ENCODE data around the gene BUD31. TPM values are rescaled to one million over a fixed set of nuclear protein-coding genes. Genes with fewer than 3 reads are reported as not detected.

BUD31 gene
- total RNA-seq, 1 donor from 2014 or later, result 108 TPM

DNA sequence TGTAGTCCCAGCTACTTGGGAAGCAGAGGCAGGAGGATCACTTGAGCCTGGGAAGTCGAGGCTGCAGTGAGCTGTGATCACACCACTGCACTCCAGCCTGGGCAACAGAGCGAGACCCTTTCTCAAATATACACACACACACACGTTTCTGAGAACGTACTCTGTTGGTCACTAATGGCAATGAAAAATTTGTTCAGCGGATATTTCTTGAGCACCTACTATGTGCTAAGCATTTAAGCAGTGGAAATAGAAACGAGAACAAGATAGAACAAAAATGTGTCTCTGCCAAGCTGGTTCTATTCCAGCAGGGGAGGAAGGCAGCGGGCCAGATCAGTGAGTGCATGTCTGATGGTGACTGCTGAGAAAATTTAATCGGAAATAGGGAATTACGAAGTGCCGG is 25.6 kb upstream of the BUD31 start:
- Mint-ChIP-seq H3K9me3 (ENCODE audit: low read depth) (no peaks in the 10 kb centered on the region), H3K4me1 (ENCODE audit: low read depth) (peaks cover 27% of the 10 kb centered on the region), H3K4me3 (ENCODE audit: unreplicated experiment) (no peak overlapping the region), H3K27me3 (ENCODE audit: low read depth) (no peaks in the 10 kb centered on the region), H3K36me3 (ENCODE audit: low read depth) (peaks cover 12% of the 10 kb centered on the region), H3K27ac (ENCODE audit: unreplicated experiment) (peak overlapping the region; percentile 4)
- TF ChIP-seq, protein P1, sequence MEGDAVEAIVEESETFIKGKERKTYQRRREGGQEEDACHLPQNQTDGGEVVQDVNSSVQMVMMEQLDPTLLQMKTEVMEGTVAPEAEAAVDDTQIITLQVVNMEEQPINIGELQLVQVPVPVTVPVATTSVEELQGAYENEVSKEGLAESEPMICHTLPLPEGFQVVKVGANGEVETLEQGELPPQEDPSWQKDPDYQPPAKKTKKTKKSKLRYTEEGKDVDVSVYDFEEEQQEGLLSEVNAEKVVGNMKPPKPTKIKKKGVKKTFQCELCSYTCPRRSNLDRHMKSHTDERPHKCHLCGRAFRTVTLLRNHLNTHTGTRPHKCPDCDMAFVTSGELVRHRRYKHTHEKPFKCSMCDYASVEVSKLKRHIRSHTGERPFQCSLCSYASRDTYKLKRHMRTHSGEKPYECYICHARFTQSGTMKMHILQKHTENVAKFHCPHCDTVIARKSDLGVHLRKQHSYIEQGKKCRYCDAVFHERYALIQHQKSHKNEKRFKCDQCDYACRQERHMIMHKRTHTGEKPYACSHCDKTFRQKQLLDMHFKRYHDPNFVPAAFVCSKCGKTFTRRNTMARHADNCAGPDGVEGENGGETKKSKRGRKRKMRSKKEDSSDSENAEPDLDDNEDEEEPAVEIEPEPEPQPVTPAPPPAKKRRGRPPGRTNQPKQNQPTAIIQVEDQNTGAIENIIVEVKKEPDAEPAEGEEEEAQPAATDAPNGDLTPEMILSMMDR (IDR thresholded peaks at IDR 0.05), result no peak
- DNase-seq (ENCODE audit: low spot score), result no peak

DNA sequence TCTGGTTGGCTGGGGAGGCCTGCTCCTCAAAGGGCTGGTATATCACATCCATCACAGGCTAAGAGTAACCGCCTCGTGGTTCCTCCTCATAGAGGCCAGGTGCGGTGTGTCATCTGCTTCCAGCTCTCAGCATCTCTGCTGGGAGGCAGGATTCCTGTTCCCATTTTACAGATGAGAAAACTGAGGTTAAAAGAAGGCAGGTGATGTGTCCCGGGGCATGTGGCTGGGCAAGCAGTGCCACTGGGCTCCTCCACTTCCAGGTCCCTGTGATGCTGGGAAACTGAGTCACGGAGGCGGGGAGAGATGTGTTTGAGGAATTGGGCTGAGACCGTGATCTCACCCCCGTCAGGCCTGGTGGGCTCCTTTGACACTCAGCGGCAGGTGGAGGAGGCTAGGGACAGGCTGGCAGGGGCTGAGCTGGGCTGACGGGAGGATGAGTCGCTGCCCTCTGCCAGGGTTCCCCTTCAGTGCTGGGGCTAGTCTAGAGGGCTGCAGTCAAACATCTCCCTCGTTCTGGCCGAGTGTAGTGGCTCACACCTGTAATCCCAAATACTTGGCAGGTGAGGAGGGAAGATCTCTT is 24.9 kb upstream of the BUD31 start:
- Mint-ChIP-seq H3K9me3 (ENCODE audit: low read depth) (no peaks in the 10 kb centered on the region), H3K4me3 (ENCODE audit: unreplicated experiment) (no peak overlapping the region), H3K4me1 (ENCODE audit: low read depth) (peaks cover 26% of the 10 kb centered on the region), H3K27me3 (ENCODE audit: low read depth) (no peaks in the 10 kb centered on the region), H3K36me3 (ENCODE audit: low read depth) (peaks cover 16% of the 10 kb centered on the region), H3K27ac (ENCODE audit: unreplicated experiment) (peak overlapping the region; percentile 4)
- DNase-seq (ENCODE audit: low spot score), result no peak
- TF ChIP-seq, protein P1 (IDR thresholded peaks at IDR 0.05), result no peak

DNA sequence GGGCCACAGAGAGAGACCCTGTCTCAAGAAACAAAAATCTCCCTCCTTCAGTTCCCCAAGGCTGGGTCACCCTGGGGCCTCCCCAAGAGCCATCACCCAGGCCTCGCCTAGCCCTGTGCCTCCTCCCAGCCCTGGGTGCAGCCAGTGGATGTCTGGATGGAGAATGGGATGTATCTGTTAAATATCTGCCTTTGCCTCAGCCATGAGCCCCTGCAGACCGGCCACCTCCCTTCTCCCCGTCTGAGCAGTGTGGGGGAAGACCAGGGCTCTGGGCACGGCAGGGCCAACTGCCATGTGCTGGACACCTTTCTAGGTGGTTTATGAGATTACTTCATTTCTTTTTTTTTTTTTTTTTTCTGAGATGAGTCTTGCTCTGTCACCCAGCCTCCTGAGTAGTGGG is 24.2 kb upstream of the BUD31 start:
- Mint-ChIP-seq H3K4me3 (ENCODE audit: unreplicated experiment) (no peak overlapping the region), H3K27ac (ENCODE audit: unreplicated experiment) (no peak overlapping the region), H3K36me3 (ENCODE audit: low read depth) (peaks cover 13% of the 10 kb centered on the region), H3K27me3 (ENCODE audit: low read depth) (no peaks in the 10 kb centered on the region), H3K4me1 (ENCODE audit: low read depth) (peaks cover 20% of the 10 kb centered on the region), H3K9me3 (ENCODE audit: low read depth) (no peaks in the 10 kb centered on the region)
- TF ChIP-seq, protein P1 (IDR thresholded peaks at IDR 0.05), result no peak
- no peak for DNase-seq (ENCODE audit: low spot score)

DNA sequence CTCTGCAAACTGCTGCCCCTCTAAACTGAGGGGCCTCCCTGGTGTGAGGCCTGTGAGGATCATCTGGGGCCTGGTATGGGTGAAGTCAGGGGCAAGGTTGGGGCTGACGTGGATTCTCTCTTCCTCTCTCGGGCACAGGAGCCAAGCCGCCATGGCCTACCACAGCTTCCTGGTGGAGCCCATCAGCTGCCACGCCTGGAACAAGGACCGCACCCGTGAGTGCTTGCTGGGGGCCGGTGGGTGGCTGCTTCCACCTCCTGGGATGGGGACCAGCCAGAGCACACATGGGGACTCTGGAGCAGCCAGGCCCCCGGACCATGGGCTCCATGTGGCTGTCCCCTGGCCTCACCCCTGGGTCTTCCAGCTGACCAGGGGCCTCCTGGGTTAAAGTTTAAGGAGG is 23.2 kb upstream of the BUD31 start:
- no peak for DNase-seq (ENCODE audit: low spot score)
- H3K27ac Mint-ChIP-seq (ENCODE audit: unreplicated experiment), result no peak overlapping the region
- H3K9me3 Mint-ChIP-seq (ENCODE audit: low read depth), result no peaks in the 10 kb centered on the region
- TF ChIP-seq, protein P1 (IDR thresholded peaks at IDR 0.05), result no peak
- H3K4me3 Mint-ChIP-seq (ENCODE audit: unreplicated experiment), result no peak overlapping the region
- H3K27me3 Mint-ChIP-seq (ENCODE audit: low read depth), result no peaks in the 10 kb centered on the region
- H3K4me1 Mint-ChIP-seq (ENCODE audit: low read depth), result peaks cover 9% of the 10 kb centered on the region
- H3K36me3 Mint-ChIP-seq (ENCODE audit: low read depth), result peaks cover 13% of the 10 kb centered on the region

DNA sequence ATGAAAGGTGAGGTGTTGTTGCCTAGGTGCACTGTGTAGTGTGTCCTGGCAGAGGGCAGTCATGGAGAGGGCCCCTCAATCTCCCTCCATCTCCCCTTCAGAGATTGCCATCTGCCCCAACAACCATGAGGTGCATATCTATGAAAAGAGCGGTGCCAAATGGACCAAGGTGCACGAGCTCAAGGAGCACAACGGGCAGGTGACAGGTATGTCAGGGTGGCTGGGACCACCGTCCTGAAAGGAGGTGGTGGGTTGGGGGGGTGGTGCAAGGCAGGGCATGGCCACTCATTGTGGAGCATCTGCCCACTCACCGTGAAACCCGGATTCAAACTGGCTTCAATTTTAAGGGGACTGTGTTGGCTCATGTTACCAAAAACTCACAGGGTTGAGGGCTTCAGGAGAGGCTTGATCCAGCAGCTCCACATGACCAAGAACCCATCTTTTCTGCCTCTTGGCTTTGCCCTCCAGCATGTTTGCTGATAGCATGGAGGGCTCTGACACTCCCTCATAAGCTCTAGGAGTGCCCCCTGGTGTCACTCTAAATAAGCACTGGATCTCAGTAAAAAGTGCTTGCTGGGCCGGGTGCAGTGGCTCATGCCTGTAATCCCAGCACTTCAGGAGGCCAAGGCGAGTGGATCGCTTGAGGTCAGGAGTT is 22.1 kb upstream of the BUD31 start:
- Mint-ChIP-seq H3K9me3 (ENCODE audit: low read depth) (no peaks in the 10 kb centered on the region), H3K27ac (ENCODE audit: unreplicated experiment) (no peak overlapping the region), H3K4me1 (ENCODE audit: low read depth) (no peaks in the 10 kb centered on the region), H3K4me3 (ENCODE audit: unreplicated experiment) (no peak overlapping the region), H3K27me3 (ENCODE audit: low read depth) (no peaks in the 10 kb centered on the region), H3K36me3 (ENCODE audit: low read depth) (peaks cover 15% of the 10 kb centered on the region)
- no peak for DNase-seq (ENCODE audit: low spot score)
- TF ChIP-seq, protein P1 (IDR thresholded peaks at IDR 0.05), result peak; percentile 63
